Right cardiac atrium (tissue), 5 donors: ENCODE measurements around the gene AGBL4. TPM values are rescaled to one million over a fixed set of nuclear protein-coding genes. Genes with fewer than 3 reads are reported as not detected.
"Not testable (repeated sequence)": the region's sequence is repeated elsewhere in the genome, so short reads cannot be mapped to it uniquely, and the experiment has no call there.

Source experiments
- ATAC-seq, 2 donors: fragments of 200-7000 bp; cut with Tn5 transposase; one replicate each; pipeline versions ENCODE4 v1.8.0 to v1.9.1; 2020; ENCODE audit warnings: moderate library complexity in 2 of 2, mild to moderate bottlenecking in 1 of 2
- DNase-seq, 3 donors: peaks; one replicate each; pipeline ENCODE4 v3.0.0-alpha.2; 2020
- H3K27ac ChIP-seq: one replicate; pipeline ENCODE4 v1.5.1; 2013; ENCODE audit warnings: mild to moderate bottlenecking, low read length, control low read depth, moderate library complexity
- H3K27me3 ChIP-seq: one replicate; pipeline ENCODE4 v1.6.1; 2013; ENCODE audit not compliant: control insufficient read depth, insufficient read depth
- H3K4me1 ChIP-seq: one replicate; pipeline ENCODE4 v1.6.1; 2013; ENCODE audit warnings: low read length; ENCODE audit not compliant: control insufficient read depth, insufficient read depth
- H3K4me3 ChIP-seq: one replicate; pipeline ENCODE4 v1.5.1; 2013; ENCODE audit warnings: low read length, control low read depth
- H3K9me3 ChIP-seq: one replicate; pipeline ENCODE4 v1.6.1; 2013; ENCODE audit warnings: low read length; ENCODE audit not compliant: control insufficient read depth
- WGBS: extraction: QIAGEN DNeasy Blood & Tissue Kit; methylation state at CpG from one replicate; pipeline ENCODE4 v1.1.7; 2013; 5-methylcytosine and 5-hydroxymethylcytosine counted together
- intact Hi-C, 4 donors: fragments of 100-400 bp; cut with DNase I; formaldehyde crosslinking; loops; one replicate each; pipeline versions ENCODE4 v1.11.0 to v1.14.0; 2022 to 2023
- polyA plus RNA-seq: library from polyadenylated mRNA; stranded (reverse); fragments of 200-250 nt; gene quantifications from one replicate; pipeline ENCODE4 v1.2.3, GENCODE V29; 2013
- total RNA-seq, 4 donors: library from RNA; stranded (reverse); fragmentation: NEBNext Ultra II Directional; extraction: Animal tissue kit (Norgen Biotek cat#: 25700); gene quantifications; one replicate each; pipeline ENCODE4 v1.2.1, GENCODE V29; 2021
- donor health status: healthy with polysubstance abuse.
- donor health status: DM: no; HTN: yes; CAD: no.
- donor health status: DM: no; HTN: no; CAD: no.
- donor health status: DM: no; HTN: yes; CAD: no; lungs with severe emphysema.
- donor health status: DM: yes; HTN: yes; CAD: no.

Gene AGBL4
- total and polyA plus RNA-seq, 5 donors, result 1.1 to 4.3 (median 4.0) TPM

- ATAC-seq (no peak), DNase-seq (no peak)
- no peaks in the 10 kb centered on the region for H3K27me3 ChIP-seq
- WGBS, result 73% methylated on average over 1 of the region's 1 CpG
- no peaks in the 10 kb centered on the region for H3K4me1 ChIP-seq
- intact Hi-C loops, result no loop called here
- no peak overlapping the region for H3K4me3 ChIP-seq
- no peaks in the 10 kb centered on the region for H3K9me3 ChIP-seq
- no peak overlapping the region for H3K27ac ChIP-seq
Observed at GRCh38 chr1:49306507-49307070, 717.2 kb downstream of the AGBL4 start.

- H3K9me3 ChIP-seq, H3K4me1 ChIP-seq, ATAC-seq, H3K4me3 ChIP-seq, intact Hi-C loops, H3K27ac ChIP-seq, DNase-seq, H3K27me3 ChIP-seq: not testable (repeated sequence)
- WGBS, result 79% methylated on average over 2 of the region's 2 CpGs
Observed at GRCh38 chr1:49302400-49302799, 721.4 kb downstream of the AGBL4 start.

- Histone ChIP-seq H3K9me3 (no peaks in the 10 kb centered on the region), H3K27ac (no peak overlapping the region), H3K4me3 (no peak overlapping the region), H3K27me3 (no peaks in the 10 kb centered on the region), H3K4me1 (no peaks in the 10 kb centered on the region)
- ATAC-seq (peak in 1 of 2 donors; percentile 36), DNase-seq (peak; percentile 27 to 68 (median 42))
- intact Hi-C loops, result no loop called here
- 39% methylated on average over 2 of the region's 2 CpGs for WGBS
Observed at GRCh38 chr1:49298304-49298703, 725.5 kb downstream of the AGBL4 start.

- intact Hi-C loops, result no loop called here
- Histone ChIP-seq H3K4me3 (no peak overlapping the region), H3K9me3 (no peaks in the 10 kb centered on the region), H3K27me3 (no peaks in the 10 kb centered on the region), H3K27ac (no peak overlapping the region), H3K4me1 (no peaks in the 10 kb centered on the region)
- 52% methylated on average over 4 of the region's 4 CpGs for WGBS
- ATAC-seq, result no peak
- no peak for DNase-seq
Observed at GRCh38 chr1:49297783-49298182, 726.0 kb downstream of the AGBL4 start.

- WGBS, result 72% methylated on average over 2 of the region's 2 CpGs
- H3K4me3 ChIP-seq, result no peak overlapping the region
- no peaks in the 10 kb centered on the region for H3K4me1 ChIP-seq
- no peaks in the 10 kb centered on the region for H3K9me3 ChIP-seq
- intact Hi-C loops, result no loop called here
- no peak overlapping the region for H3K27ac ChIP-seq
- no peak for DNase-seq
- no peaks in the 10 kb centered on the region for H3K27me3 ChIP-seq
- no peak for ATAC-seq
Observed at GRCh38 chr1:49294539-49294938, 729.2 kb downstream of the AGBL4 start.

GRCh38 chr1:49293016-49293415, 730.7 kb downstream of the AGBL4 start:
- peak in 2 of 3 donors; percentile 14 to 39 for DNase-seq
- intact Hi-C loops, result no loop called here
- Histone ChIP-seq H3K27me3 (no peaks in the 10 kb centered on the region), H3K4me3 (no peak overlapping the region), H3K9me3 (no peaks in the 10 kb centered on the region), H3K27ac (no peak overlapping the region), H3K4me1 (no peaks in the 10 kb centered on the region)
- ATAC-seq, result peak; percentile 26 to 64
- WGBS, result 67% methylated on average over 4 of the region's 4 CpGs

- intact Hi-C loops, H3K4me1 ChIP-seq, H3K27me3 ChIP-seq, ATAC-seq, H3K9me3 ChIP-seq, H3K27ac ChIP-seq, H3K4me3 ChIP-seq: not testable (repeated sequence)
- WGBS, result 79% methylated on average over 32 of the region's 32 CpGs
- peak in 2 of 3 donors; percentile 24 to 29 for DNase-seq
Observed at GRCh38 chr1:49257211-49258049, 766.3 kb downstream of the AGBL4 start.

- no peak overlapping the region for H3K27ac ChIP-seq
- intact Hi-C loops, result no loop called here
- no peak overlapping the region for H3K4me3 ChIP-seq
- H3K4me1 ChIP-seq, result no peaks in the 10 kb centered on the region
- DNase-seq (no peak), ATAC-seq (no peak)
- H3K27me3 ChIP-seq, result no peaks in the 10 kb centered on the region
- H3K9me3 ChIP-seq, result no peaks in the 10 kb centered on the region
Observed at GRCh38 chr1:49252917-49253316, 770.8 kb downstream of the AGBL4 start.

GRCh38 chr1:49251019-49251784, 772.6 kb downstream of the AGBL4 start:
- 82% methylated on average over 2 of the region's 2 CpGs for WGBS
- DNase-seq (no peak), ATAC-seq (no peak)
- no peaks in the 10 kb centered on the region for H3K27me3 ChIP-seq
- no peak overlapping the region for H3K27ac ChIP-seq
- no peaks in the 10 kb centered on the region for H3K9me3 ChIP-seq
- intact Hi-C loops, result no loop called here
- H3K4me1 ChIP-seq, result no peaks in the 10 kb centered on the region
- no peak overlapping the region for H3K4me3 ChIP-seq

- ATAC-seq (no peak), DNase-seq (no peak)
- intact Hi-C loops, result no loop called here
- Histone ChIP-seq H3K27me3 (no peaks in the 10 kb centered on the region), H3K27ac (no peak overlapping the region), H3K4me3 (no peak overlapping the region), H3K9me3 (no peaks in the 10 kb centered on the region), H3K4me1 (no peaks in the 10 kb centered on the region)
- WGBS, result 85% methylated on average over 1 of the region's 1 CpG
Observed at GRCh38 chr1:49240709-49241221, 783.0 kb downstream of the AGBL4 start.

GRCh38 chr1:49234988-49235387, 788.8 kb downstream of the AGBL4 start:
- DNase-seq, result no peak

More at GRCh38 chr1:49234988-49235387, 788.8 kb downstream of the AGBL4 start:
- H3K27ac ChIP-seq, result no peak overlapping the region
- H3K9me3 ChIP-seq, result no peaks in the 10 kb centered on the region
- WGBS, result 65% methylated on average over 1 of the region's 1 CpG
- no peak overlapping the region for H3K4me3 ChIP-seq
- H3K4me1 ChIP-seq, result no peaks in the 10 kb centered on the region
- no peaks in the 10 kb centered on the region for H3K27me3 ChIP-seq
- intact Hi-C loops, result no loop called here
- no peak for ATAC-seq
